ENCODE data around the gene SV2C. TPM values are rescaled to one million over a fixed set of nuclear protein-coding genes. Genes with fewer than 3 reads are reported as not detected.

Gene SV2C
- total and polyA plus RNA-seq, 4 donors = under 0.01 to 0.04 (median 0.03) TPM; not detected in 1

DNA sequence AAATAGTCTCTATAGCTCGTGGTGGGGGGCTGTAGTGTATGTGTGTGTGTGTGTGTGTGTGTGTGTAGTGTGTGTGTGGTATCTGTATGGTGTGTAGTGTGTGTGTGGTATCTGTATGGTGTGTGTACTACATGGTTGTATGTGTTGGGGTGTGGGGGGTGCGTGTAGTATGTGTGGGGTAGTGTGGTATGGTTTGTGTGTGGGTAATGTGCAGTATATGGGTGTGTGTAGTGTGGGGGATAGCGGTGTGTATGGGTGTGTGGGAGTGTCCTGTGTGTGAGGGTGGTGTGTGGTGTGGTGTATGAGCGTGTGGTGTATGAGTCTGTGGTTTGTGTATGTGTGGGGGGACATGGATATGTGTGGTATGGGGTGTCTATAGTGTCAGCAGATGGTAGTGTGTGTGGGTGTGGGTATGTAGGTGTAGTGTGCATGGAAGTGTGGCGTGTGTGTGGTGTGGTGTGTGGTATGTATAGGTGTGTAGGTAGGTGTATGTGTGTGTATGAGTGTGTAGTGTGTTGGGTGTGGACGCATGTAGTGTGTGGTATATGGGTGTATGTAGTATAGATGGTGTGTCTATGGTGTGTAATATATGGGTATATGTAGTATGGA is 174.1 kb downstream of the SV2C start (continued):
- TF ChIP-seq, protein P1, sequence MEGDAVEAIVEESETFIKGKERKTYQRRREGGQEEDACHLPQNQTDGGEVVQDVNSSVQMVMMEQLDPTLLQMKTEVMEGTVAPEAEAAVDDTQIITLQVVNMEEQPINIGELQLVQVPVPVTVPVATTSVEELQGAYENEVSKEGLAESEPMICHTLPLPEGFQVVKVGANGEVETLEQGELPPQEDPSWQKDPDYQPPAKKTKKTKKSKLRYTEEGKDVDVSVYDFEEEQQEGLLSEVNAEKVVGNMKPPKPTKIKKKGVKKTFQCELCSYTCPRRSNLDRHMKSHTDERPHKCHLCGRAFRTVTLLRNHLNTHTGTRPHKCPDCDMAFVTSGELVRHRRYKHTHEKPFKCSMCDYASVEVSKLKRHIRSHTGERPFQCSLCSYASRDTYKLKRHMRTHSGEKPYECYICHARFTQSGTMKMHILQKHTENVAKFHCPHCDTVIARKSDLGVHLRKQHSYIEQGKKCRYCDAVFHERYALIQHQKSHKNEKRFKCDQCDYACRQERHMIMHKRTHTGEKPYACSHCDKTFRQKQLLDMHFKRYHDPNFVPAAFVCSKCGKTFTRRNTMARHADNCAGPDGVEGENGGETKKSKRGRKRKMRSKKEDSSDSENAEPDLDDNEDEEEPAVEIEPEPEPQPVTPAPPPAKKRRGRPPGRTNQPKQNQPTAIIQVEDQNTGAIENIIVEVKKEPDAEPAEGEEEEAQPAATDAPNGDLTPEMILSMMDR (IDR thresholded peaks at IDR 0.05; ENCODE audit: low read depth, low read length, missing input control) = no peak
- no peak for TF ChIP-seq HNF4A (conservative IDR thresholded peaks at IDR 0.05)
- no peak for TF ChIP-seq HNF4G (IDR thresholded peaks at IDR 0.05)

- DNase-seq (ENCODE audit: low spot score) = no peak
- H3K27ac ChIP-seq (ENCODE audit: low read depth in 1 of 2, low read length in 2 of 2) = no peak overlapping the region
- H3K4me1 ChIP-seq (ENCODE audit: control insufficient read depth in 4 of 4, insufficient read depth in 4 of 4, low read length in 3 of 4) = peaks cover 0 to 4% (median 2%) of the 10 kb centered on the region in 4 donors
- TF ChIP-seq RXRA (IDR thresholded peaks at IDR 0.05) (no peak), MAX (IDR thresholded peaks at IDR 0.05) (no peak), REST (IDR thresholded peaks at IDR 0.05) (no peak), SP1 (IDR thresholded peaks at IDR 0.05) (no peak), HNF4A (conservative IDR thresholded peaks at IDR 0.05) (no peak)
- TF ChIP-seq, protein P1 (IDR thresholded peaks at IDR 0.05; ENCODE audit: low read depth, low read length, missing input control) = no peak
- no peak overlapping the region for H3K4me3 ChIP-seq (ENCODE audit: low read depth in 1 of 3, low read length in 3 of 3)
- H3K9me3 ChIP-seq (ENCODE audit: control insufficient read depth in 4 of 4, low read length in 3 of 4) = no peaks in the 10 kb centered on the region
- WGBS = 80% methylated on average over 3 of the region's 3 CpGs
- H3K27me3 ChIP-seq (ENCODE audit: control insufficient read depth in 4 of 4, insufficient read depth in 4 of 4, low read length in 3 of 4) = no peaks in the 10 kb centered on the region
- H3K36me3 ChIP-seq (ENCODE audit: control insufficient read depth in 4 of 4, insufficient read depth in 3 of 4, low read depth in 1 of 4, low read length in 3 of 4) = no peaks in the 10 kb centered on the region
- no peak overlapping the region for H3K9ac ChIP-seq (ENCODE audit: low read depth in 1 of 2, low read length in 2 of 2)
Observed at GRCh38 chr5:76257897-76258296, 174.7 kb downstream of the SV2C start.

- no peak for DNase-seq (ENCODE audit: low spot score)
- Histone ChIP-seq H3K4me1 (ENCODE audit: control insufficient read depth in 4 of 4, insufficient read depth in 4 of 4, low read length in 3 of 4) (no peaks in the 10 kb centered on the region), H3K4me3 (ENCODE audit: low read depth in 1 of 3, low read length in 3 of 3) (no peak overlapping the region), H3K27ac (ENCODE audit: low read depth in 1 of 2, low read length in 2 of 2) (no peak overlapping the region), H3K9ac (ENCODE audit: low read depth in 1 of 2, low read length in 2 of 2) (no peak overlapping the region), H3K36me3 (ENCODE audit: control insufficient read depth in 4 of 4, insufficient read depth in 3 of 4, low read depth in 1 of 4, low read length in 3 of 4) (no peaks in the 10 kb centered on the region), H3K27me3 (ENCODE audit: control insufficient read depth in 4 of 4, insufficient read depth in 4 of 4, low read length in 3 of 4) (no peaks in the 10 kb centered on the region), H3K9me3 (ENCODE audit: control insufficient read depth in 4 of 4, low read length in 3 of 4) (no peaks in the 10 kb centered on the region)
- no peak for TF ChIP-seq RAD21 (IDR thresholded peaks at IDR 0.05)
- TF ChIP-seq JUND (IDR thresholded peaks at IDR 0.05) = no peak
- 63% methylated on average over 5 of the region's 5 CpGs for WGBS
Observed at GRCh38 chr5:76264681-76265080, 181.5 kb downstream of the SV2C start.

Measured in liver (tissue), 9 donors.